Testis (tissue), 2 donors: ENCODE measurements around the gene DIP2B.

Experiments
- POLR2A ChIP-seq: fragments of 450-650 bp; IDR thresholded peaks from one replicate; pipeline ENCODE4 v1.6.1; 2017; ENCODE audit warnings: antibody characterized with exemption, mild to moderate bottlenecking, moderate library complexity
- TF ChIP-seq, protein P1 (sequence below), 3 experiments: fragments of 450-650 bp in 2 of 3; fragments of 200-600 bp in 1 of 3; sonication (generic) in 1 of 3; IDR thresholded peaks; one replicate each; pipeline ENCODE4 v1.5.1; 2016 to 2019; ENCODE audit warnings: antibody characterized with exemption in 3 of 3, mild to moderate bottlenecking in 2 of 3, moderate library complexity in 1 of 3

GRCh38 chr12:50611021-50611744, 106.4 kb downstream of the DIP2B start:
- TF ChIP-seq, protein P1, sequence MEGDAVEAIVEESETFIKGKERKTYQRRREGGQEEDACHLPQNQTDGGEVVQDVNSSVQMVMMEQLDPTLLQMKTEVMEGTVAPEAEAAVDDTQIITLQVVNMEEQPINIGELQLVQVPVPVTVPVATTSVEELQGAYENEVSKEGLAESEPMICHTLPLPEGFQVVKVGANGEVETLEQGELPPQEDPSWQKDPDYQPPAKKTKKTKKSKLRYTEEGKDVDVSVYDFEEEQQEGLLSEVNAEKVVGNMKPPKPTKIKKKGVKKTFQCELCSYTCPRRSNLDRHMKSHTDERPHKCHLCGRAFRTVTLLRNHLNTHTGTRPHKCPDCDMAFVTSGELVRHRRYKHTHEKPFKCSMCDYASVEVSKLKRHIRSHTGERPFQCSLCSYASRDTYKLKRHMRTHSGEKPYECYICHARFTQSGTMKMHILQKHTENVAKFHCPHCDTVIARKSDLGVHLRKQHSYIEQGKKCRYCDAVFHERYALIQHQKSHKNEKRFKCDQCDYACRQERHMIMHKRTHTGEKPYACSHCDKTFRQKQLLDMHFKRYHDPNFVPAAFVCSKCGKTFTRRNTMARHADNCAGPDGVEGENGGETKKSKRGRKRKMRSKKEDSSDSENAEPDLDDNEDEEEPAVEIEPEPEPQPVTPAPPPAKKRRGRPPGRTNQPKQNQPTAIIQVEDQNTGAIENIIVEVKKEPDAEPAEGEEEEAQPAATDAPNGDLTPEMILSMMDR (IDR thresholded peaks at IDR 0.05) = no peak
- TF ChIP-seq POLR2A = no peak
